ENCODE results near the gene NRL. TPM values are rescaled to one million over a fixed set of nuclear protein-coding genes. Genes with fewer than 3 reads are reported as not detected.

The NRL gene
- total and polyA plus RNA-seq, 2 donors from 2014 or later, result 4.9 to 5.5 TPM

DNA sequence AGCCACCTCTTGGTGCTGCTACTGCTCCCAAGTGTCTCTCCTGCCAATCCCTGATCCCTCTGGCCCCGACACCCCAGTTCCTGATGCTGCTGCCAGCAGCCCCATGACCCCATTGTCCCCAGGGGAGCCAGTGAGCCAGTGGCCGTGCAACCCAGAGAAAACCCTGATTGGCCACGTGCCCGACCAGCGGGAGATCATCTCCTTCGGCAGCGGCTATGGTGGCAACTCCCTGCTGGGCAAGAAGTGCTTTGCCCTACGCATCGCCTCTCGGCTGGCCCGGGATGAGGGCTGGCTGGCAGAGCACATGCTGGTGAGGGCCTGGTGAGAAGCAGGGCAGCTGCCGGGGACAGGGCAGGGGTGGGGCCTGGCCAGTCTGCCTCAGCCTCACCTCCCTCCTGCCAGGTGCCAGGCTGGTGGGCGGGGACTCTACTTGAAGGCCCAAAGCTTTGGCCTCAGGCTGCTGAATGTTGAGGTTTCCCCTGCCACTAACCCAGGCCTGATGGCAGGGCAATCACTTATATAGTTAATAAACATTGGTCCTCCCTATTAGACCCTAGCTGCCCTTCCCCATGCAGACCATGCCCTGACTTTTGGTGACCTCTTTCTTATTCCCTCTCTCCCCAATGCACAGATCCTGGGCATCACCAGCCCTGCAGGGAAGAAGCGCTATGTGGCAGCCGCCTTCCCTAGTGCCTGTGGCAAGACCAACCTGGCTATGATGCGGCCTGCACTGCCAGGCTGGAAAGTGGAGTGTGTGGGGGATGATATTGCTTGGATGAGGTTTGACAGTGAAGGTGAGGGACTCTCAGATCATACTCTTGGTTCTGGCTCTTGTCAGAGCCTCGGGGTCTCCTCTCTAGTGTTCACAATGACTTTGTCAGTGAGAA is 15.6 kb downstream of the NRL start:
- intact Hi-C loops (cut with DNase I), result no loop called here
- no peak for FAIRE-seq
- Histone ChIP-seq H3K4me1 (ENCODE audit: control insufficient read depth in 2 of 3, insufficient read depth in 2 of 3, low read depth in 1 of 3, low read length in 3 of 3) (peaks cover 0 to 14% (median 4%) of the 10 kb centered on the region in 3 donors), H3K27ac (ENCODE audit: low read depth in 2 of 2, low read length in 2 of 2) (no peak overlapping the region), H3K27me3 (ENCODE audit: control insufficient read depth, insufficient read depth, low read length) (no peaks in the 10 kb centered on the region), H3K9ac (ENCODE audit: low read length in 3 of 3) (no peak overlapping the region), H3K36me3 (ENCODE audit: control insufficient read depth in 2 of 3, insufficient read depth in 3 of 3, low read length in 3 of 3) (peaks cover 0 to 31% (median 16%) of the 10 kb centered on the region in 3 donors), H3K4me3 (ENCODE audit: low read length in 3 of 3) (no peak overlapping the region), H3K9me3 (ENCODE audit: control insufficient read depth in 2 of 3, insufficient read depth in 1 of 3, low read length in 3 of 3) (no peaks in the 10 kb centered on the region)
- TF ChIP-seq, protein P1, sequence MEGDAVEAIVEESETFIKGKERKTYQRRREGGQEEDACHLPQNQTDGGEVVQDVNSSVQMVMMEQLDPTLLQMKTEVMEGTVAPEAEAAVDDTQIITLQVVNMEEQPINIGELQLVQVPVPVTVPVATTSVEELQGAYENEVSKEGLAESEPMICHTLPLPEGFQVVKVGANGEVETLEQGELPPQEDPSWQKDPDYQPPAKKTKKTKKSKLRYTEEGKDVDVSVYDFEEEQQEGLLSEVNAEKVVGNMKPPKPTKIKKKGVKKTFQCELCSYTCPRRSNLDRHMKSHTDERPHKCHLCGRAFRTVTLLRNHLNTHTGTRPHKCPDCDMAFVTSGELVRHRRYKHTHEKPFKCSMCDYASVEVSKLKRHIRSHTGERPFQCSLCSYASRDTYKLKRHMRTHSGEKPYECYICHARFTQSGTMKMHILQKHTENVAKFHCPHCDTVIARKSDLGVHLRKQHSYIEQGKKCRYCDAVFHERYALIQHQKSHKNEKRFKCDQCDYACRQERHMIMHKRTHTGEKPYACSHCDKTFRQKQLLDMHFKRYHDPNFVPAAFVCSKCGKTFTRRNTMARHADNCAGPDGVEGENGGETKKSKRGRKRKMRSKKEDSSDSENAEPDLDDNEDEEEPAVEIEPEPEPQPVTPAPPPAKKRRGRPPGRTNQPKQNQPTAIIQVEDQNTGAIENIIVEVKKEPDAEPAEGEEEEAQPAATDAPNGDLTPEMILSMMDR (IDR thresholded peaks at IDR 0.05; ENCODE audit: borderline replicate concordance, extremely low read depth, insufficient read depth), result no peak
- DNase-seq, result peak in 1 of 5 donors; percentile 71

DNA sequence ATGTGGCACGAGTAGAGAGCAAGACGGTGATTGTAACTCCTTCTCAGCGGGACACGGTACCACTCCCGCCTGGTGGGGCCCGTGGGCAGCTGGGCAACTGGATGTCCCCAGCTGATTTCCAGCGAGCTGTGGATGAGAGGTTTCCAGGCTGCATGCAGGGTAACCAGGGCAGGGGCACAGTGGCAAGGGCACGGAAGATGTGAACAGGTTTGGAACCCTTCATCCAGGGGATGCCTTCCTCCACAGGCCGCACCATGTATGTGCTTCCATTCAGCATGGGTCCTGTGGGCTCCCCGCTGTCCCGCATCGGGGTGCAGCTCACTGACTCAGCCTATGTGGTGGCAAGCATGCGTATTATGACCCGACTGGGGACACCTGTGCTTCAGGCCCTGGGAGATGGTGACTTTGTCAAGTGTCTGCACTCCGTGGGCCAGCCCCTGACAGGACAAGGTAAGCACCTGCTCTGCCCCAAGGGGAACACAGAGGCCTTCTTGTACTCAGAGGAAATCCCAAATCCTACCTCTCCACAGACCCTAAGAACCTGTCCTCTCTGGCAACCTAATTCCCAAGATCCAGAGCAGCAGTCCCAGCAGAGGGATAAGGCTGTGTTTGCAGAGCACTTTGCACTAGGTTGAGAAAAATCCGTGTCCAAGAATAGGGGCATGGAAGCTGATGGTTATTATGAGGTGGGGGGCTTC is 16.4 kb downstream of the NRL start:
- no peak for FAIRE-seq
- peak in 1 of 5 donors; percentile 49 for DNase-seq
- Histone ChIP-seq H3K9me3 (ENCODE audit: control insufficient read depth in 2 of 3, insufficient read depth in 1 of 3, low read length in 3 of 3) (no peaks in the 10 kb centered on the region), H3K36me3 (ENCODE audit: control insufficient read depth in 2 of 3, insufficient read depth in 3 of 3, low read length in 3 of 3) (peaks cover 0 to 31% (median 14%) of the 10 kb centered on the region in 3 donors), H3K27ac (ENCODE audit: low read depth in 2 of 2, low read length in 2 of 2) (no peak overlapping the region), H3K4me3 (ENCODE audit: low read length in 3 of 3) (no peak overlapping the region), H3K4me1 (ENCODE audit: control insufficient read depth in 2 of 3, insufficient read depth in 2 of 3, low read depth in 1 of 3, low read length in 3 of 3) (peaks cover 0 to 18% (median 4%) of the 10 kb centered on the region in 3 donors), H3K27me3 (ENCODE audit: control insufficient read depth, insufficient read depth, low read length) (no peaks in the 10 kb centered on the region), H3K9ac (ENCODE audit: low read length in 3 of 3) (no peak overlapping the region)
- TF ChIP-seq, protein P1 (IDR thresholded peaks at IDR 0.05; ENCODE audit: borderline replicate concordance, extremely low read depth, insufficient read depth), result no peak
- intact Hi-C loops (cut with DNase I), result no loop called here

DNA sequence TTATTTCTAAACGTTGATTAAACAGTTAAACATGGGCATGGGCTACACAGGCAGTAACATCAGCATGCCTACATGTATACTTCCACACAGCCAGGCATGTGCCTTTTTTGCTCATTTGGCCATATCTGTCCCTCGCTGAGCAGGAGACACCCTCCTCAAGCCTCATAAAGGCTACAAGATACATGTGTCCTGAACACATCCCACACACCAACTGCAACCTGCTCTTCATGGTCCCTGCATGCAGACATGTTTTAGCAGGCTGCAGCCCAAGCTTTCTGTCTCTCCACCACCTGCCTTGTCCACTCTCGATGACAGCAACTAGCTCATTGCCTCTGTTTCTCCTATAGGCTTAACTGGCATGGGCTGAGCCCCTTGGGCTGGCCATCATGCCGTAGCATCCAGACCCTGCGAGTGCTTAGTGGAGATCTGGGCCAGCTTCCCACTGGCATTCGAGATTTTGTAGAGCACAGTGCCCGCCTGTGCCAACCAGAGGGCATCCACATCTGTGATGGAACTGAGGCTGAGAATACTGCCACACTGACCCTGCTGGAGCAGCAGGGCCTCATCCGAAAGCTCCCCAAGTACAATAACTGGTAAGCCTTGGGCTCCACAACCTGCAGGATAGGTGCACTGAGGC is 18.1 kb downstream of the NRL start:
- H3K36me3 ChIP-seq (ENCODE audit: control insufficient read depth in 2 of 3, insufficient read depth in 3 of 3, low read length in 3 of 3), result peaks cover 0 to 25% (median 9%) of the 10 kb centered on the region in 3 donors
- H3K9me3 ChIP-seq (ENCODE audit: control insufficient read depth in 2 of 3, insufficient read depth in 1 of 3, low read length in 3 of 3), result no peaks in the 10 kb centered on the region
- DNase-seq, result peak in 1 of 5 donors; percentile 47
- FAIRE-seq, result no peak
- H3K9ac ChIP-seq (ENCODE audit: low read length in 3 of 3), result no peak overlapping the region
- H3K4me1 ChIP-seq (ENCODE audit: control insufficient read depth in 2 of 3, insufficient read depth in 2 of 3, low read depth in 1 of 3, low read length in 3 of 3), result peaks cover 0 to 27% (median 4%) of the 10 kb centered on the region in 3 donors
- TF ChIP-seq, protein P1 (IDR thresholded peaks at IDR 0.05; ENCODE audit: borderline replicate concordance, extremely low read depth, insufficient read depth), result no peak
- peak overlapping the region in 1 of 3 donors; percentile 28 for H3K4me3 ChIP-seq (ENCODE audit: low read length in 3 of 3)
- H3K27me3 ChIP-seq (ENCODE audit: control insufficient read depth, insufficient read depth, low read length), result no peaks in the 10 kb centered on the region
- H3K27ac ChIP-seq (ENCODE audit: low read depth in 2 of 2, low read length in 2 of 2), result peak overlapping the region in 1 of 2 donors; percentile 55
- intact Hi-C loops (cut with DNase I), result no loop called here
